Stimulated activated CD4-positive, alpha-beta T cell treated with anti-CD3 and anti-CD28 coated beads, Interleukin-4, amount 100 ng/mL, for 24 hours (primary cell): Measurements from ENCODE around the gene TMF1.
A peak's percentile ranks its signal among the peaks of the same experiment; 100 is the strongest.

Source experiments
- DNase-seq: peaks from one replicate; pipeline ENCODE4 v3.0.0-alpha.2; 2020

TMF1 gene

DNA sequence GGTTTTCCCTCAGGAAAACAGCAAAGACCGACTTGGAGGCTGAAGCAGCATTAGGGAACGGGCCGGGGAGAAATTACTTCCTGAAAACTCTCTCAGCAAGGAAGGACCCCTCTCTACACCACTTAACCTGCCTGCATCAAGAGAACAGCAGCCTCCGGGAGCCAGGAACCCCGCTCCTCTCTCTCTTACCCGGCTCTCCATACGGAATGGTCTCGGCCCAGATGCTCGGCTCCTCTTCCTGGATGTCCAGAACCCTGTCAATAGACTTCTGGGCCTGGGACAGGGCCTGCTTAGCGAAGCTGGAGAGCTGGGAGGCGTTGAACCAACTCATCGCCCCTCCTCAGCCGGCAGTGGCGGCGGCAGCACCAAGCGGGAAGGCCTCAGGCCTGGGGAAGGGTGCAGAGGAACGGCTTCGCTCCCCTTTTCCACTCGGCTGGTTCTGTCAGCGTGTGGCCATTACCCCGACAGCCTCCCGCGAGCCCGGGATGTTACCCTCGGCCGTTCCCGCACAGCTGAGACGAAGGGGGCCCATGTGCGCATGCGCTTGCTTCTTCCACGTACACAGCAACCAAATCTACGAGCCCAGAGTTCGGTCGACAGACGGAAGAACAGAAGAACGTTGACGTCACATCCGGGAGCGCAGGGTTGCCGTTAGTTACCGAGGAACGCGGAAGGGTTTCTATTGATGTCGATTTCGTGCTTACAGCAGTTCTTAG, at the start of gene TMF1:
Gene TMF1 (minus strand): TSS at position 578 of the 716 bp plus-strand sequence. CDS start 247 bp downstream, at position 331.
- DNase-seq, result peak; percentile 98

- DNase-seq, result no peak
These were observed 47.4 kb upstream of the TMF1 start for GRCh38 chr3:69099576-69099975.

DNA sequence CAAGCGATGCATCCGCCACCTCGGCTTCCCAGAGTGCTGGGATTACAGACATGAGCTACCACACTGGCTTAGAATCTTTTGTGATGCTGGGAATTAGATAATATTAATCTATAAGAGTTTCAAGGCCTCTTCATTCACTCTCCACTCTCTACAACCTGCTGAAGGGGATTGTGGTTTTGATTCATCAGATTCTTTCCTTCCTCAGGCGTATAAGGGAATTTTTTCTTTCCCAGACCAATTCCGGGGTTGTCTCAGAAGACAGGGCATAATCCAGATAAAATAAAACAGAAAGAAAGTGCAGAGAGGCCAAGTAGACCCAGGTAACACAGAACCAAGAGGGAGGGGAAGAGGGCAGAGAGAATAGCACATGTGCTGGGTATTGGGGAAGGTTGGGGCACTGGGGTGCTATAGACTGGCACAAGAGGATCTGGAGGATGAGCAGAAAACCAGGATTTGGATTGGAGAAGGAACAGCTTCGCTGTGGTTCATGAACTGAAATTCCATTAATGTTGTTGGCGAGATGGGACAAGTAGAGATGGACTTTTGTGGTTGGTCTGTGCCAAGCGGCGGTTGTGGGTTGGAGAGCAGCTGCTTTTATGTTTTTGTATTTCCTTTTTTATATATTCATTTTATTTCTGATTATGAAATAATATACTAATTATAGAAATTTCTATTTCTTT, 45.4 kb upstream of the TMF1 start:
- DNase-seq, result no peak

GRCh38 chr3:69096299-69096698, 44.2 kb upstream of the TMF1 start:
- no peak for DNase-seq

DNA sequence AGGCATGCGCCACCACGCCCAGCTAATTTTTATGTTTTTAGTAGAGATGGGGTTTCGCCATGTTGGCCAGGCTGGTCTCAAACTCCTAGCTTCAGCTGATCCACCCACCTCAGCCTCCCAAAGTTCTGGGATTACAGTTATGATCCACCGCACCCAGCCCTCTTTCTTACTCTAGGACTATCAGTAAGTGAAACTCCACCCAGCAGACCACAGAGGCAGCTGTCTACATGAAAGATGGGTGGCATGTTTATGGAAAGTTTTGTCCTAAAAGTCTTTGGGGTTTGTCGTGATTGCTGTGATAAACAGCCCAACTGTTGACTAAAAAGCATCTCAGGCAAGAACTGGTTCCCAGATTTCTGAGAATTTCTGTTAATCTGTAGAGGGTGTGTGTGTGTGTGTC, 43.5 kb upstream of the TMF1 start:
- DNase-seq, result peak; percentile 28

DNA sequence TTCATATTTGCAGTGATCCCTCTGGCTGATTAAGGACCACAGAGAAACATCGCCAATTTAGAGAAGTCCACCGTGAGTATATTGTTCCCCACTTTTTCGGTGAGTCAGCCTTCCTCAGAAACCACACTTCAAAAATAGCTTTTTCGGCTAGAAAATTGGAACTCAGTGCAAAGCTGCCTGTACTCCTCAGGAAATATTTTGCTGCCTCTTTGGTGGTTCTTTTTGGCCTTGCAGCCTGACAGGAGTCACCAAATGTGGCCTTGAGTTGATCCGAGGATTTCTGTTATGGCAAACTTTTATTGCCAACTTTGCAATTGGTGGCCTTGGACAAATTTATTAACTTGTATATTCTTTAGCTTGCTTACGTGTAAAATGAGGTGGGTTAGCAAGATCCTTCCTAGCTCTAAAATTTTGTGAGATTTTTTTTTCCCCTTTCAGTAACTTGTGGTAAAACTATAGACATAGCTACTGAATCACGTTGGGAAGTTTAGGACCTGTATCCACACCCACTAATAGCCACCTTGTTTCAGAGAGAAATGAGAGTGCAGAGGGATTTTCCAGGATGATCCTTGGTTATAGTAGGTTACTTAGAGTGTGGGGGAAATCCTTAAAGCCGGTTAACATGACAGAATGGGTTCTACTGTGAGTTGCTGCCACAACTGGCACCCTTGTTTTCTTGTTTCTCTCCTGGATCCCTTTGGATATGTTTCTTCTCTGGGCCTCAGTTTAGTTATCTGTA, 42.5 kb upstream of the TMF1 start:
- DNase-seq, result peak; percentile 32

DNA sequence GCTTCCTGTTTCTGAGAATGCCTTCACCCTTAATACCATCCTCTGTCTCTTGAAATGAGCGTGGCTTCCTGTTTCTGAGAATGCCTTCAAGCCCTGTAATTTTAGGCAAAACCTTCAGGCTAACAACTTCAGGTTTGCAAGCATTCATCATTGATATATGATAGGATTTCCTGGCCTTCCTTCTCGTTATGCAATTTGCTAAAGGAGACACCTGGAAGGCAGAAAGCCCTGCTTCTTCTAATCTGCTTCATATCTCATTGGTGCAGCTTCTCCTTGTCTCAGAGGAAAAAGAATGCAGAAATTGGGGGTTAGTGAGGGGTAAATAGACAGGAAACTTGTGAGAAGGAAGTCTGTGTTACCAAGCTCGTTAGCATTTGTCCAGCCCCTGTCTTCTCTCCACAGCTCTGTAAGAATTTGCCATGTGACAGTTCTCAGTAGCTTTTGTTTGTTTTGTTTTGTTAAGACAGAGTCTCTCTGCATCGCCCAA, 39.9 kb upstream of the TMF1 start:
- no peak for DNase-seq

DNA sequence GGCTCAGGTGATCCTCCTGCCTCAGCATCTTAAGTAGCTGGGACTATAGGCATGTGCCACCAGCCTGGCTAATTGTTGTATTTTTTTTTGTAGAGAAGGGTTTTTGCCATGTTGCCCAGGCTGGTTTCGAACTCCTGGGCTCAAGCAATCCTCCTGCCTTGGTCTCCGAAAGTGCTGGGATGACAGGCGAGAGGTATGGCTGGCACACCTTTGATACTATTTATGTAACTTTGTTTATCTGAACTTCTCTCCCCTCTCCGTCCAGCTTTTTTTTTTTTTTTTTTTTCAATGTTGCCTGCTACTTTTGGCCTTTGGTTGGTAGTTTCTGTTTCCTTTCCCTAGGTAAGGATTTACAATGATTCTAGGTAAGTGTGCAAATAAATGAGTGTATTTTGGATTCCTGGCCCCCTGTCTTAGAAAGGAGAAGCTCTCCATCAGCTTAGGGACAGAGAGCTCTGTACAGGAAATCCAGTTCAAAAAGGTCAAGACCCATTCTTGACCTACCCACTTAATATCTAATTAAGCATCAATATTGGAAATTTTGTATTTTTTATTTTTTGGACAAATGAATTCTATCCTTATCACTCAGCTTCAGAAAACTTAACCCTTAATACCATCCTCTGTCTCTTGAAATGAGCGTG, 39.4 kb upstream of the TMF1 start:
- DNase-seq, result no peak

GRCh38 chr3:69090021-69090420, 37.9 kb upstream of the TMF1 start:
- DNase-seq, result no peak

- DNase-seq, result no peak
These were observed 35.9 kb upstream of the TMF1 start for GRCh38 chr3:69088063-69088462.

- DNase-seq, result no peak
These were observed 35.1 kb upstream of the TMF1 start for GRCh38 chr3:69087030-69087791.

- DNase-seq, result peak; percentile 83
These were observed 33.9 kb upstream of the TMF1 start for GRCh38 chr3:69085833-69086722.

- peak; percentile 27 for DNase-seq
These were observed 33.2 kb upstream of the TMF1 start for GRCh38 chr3:69085168-69085832.

DNA sequence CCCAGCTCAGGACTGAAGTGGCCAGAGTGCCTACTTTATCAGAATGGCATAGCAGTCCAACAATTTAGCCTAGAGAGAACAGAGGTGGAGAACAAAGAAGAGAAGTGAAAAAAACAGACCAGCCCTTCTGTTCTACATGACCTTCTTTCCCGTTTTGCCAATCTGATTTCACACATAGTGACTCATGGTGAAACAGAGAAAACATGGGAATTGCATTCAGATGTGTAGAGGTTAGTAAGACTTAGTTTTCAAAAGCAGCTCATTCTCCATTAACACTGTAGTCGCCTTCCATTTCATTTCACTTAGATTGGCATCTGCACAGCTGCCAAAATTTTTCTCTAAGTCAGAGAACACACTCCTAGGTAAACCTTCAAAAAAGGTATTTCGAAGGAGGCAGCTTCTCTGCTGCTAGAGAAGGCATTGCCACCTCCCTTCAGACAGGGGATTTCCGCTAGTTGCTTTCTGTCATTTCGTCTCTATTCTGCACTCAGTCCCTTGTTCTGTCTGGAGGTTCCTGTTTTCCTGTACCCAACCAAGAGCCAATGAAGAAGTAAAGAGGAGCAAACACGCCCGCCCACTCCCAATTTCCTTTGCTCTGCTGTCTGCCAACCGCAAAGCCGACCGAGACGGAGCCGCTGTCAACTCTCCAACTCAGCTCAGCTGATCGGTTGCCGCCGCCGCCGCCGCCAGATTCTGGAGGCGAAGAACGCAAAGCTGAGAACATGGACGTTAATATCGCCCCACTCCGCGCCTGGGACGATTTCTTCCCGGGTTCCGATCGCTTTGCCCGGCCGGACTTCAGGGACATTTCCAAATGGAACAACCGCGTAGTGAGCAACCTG, 32.4 kb upstream of the TMF1 start, which contains the start of gene ARL6IP5:
Gene ARL6IP5 (plus strand): TSS at position 612 of the 842 bp plus-strand sequence. CDS start 111 bp downstream, at position 723.
- peak; percentile 91 for DNase-seq

DNA sequence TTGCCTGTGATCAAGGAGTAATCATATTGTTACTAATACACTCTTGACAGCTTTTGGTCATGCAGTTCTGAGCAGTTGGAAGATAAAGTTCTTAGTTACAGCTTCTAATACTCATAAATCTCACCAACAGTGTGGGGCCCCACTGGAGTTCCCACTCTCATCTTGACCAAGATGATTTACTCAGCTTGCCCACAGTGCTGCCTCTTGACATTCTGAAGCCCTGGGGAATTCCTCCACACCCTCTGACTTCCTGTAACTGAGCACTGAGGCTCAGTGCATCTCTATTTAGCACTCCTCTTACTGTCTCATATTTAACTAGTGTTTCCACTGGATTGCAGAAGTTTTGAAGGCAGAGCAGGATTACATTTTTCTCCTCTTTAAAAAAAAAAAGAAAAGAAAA, 30.7 kb upstream of the TMF1 start:
- peak; percentile 86 for DNase-seq

DNA sequence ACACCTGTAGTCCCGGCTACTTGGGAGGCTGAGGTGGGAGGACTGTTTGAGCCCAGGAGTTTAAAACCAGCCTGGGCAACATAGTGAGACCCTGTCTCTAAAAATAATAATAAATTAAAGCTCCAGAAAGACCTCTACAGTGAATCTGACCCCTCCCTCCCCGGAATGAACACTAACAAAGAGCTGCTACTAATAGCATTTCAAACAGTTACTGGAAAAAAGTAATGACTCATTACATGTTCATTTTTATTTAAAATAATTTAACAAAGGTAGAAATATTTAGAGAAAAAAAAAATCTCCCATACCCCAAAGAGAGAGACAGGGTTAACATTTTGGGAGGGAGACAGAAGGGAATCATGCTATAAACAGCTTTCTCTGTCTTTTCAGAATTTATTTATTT, 30.2 kb upstream of the TMF1 start:
- no peak for DNase-seq

- no peak for DNase-seq
These were observed 29.6 kb upstream of the TMF1 start for GRCh38 chr3:69081583-69082262.

- peak; percentile 93 for DNase-seq
These were observed 28.2 kb upstream of the TMF1 start, which contains the start of gene UBA3 for GRCh38 chr3:69080233-69080920. Gene UBA3, minus strand, starts transcription at chr3:69080365. Its CDS starts 12 bp downstream, at chr3:69080353.
